Activated CD8-positive, alpha-beta memory T cell treated with anti-CD3 and anti-CD28 coated beads for 48 hours (primary cell): ENCODE results near the gene HS3ST3B1.

Experiments used
- DNase-seq, 3 experiments: peaks; one replicate each; pipeline ENCODE4 v3.0.0-alpha.2; 2020; ENCODE audit warnings: low read depth in 2 of 3, low spot score in 2 of 3

HS3ST3B1 gene

DNA sequence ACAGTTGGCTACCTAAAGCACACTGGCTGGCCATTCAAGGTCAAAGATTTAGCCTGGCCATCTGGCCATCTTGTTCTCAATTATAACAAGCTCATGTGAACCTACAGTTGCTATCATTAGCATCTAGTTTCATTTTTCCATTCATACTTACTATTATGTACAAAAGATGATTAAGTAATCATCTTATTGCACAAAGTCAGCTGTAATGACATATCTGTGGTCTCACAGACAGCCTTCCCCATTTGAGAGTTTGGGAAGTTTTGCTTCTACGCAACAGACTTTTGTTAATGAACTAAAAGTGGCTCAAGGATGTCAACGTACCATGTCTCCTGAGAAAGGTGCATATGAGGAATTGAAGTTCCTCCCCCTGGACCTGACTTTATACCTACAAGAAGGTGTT is 51.3 kb downstream of the HS3ST3B1 start:
- no peak for DNase-seq

DNA sequence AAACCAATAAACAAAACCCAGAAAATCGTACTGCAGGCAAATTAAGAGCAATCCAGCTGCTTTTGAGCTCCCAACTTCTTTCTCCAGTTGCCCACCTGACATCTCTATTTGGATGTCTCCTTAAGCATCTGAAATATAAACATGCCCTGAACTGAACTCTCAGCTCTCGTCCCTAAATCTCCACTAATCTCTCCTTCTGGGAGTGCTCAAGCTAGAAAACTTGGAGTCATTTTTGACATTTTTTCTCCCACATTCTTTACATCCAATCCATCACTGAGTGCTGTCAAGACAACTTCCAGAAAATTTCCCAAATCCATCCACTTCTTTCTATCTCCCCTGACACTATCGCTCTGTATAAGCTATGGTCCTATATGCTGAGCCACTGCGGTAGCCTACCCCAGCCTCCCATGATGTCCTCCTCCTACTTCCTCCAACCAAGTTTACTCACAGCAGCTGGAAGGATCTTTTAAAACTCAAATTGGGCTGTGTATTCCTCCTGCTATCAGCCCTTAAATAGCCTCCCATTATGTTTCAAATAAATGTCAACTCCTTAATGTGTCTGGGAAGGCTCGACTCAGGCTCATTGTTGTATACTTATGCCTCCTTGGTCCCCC is 53.1 kb downstream of the HS3ST3B1 start:
- DNase-seq = no peak

DNA sequence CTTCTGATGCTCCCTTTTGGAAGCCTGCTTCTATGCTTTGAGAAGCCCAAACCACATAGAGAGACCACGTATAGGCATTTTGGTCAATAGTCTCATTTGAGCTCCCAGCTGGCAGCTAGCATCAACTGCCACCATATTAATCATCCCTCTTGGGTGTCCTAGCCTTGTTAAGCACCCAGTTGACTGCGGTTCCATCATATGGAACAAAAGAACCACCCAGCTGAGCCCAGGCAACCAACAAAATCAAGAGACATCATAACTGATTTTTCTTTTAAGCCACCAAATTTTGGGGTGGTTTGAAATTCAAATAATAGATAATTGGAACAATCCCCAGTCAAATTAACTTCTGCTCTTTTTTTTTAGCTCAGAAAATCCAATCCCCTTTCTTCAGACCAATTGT is 53.9 kb downstream of the HS3ST3B1 start:
- DNase-seq = no peak

DNA sequence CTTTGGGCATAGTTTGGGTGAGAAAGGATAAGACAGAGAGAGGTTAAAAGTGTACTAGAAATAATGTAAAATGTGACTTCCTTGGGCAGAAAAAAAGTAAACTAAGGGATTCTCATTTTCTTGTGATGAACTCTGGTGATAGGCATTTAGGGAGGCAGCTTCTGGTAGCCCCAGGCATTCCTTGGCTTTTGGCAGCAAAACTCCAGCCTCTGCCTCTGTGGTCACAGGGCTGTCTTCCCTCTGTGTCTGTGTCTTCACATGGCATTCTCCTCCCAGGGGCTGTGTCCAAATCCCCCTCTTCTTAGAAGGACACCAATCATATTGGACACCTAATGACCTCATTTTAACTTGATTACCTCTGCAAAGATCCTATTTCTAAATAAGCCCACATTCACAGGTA is 54.7 kb downstream of the HS3ST3B1 start:
- DNase-seq = no peak

DNA sequence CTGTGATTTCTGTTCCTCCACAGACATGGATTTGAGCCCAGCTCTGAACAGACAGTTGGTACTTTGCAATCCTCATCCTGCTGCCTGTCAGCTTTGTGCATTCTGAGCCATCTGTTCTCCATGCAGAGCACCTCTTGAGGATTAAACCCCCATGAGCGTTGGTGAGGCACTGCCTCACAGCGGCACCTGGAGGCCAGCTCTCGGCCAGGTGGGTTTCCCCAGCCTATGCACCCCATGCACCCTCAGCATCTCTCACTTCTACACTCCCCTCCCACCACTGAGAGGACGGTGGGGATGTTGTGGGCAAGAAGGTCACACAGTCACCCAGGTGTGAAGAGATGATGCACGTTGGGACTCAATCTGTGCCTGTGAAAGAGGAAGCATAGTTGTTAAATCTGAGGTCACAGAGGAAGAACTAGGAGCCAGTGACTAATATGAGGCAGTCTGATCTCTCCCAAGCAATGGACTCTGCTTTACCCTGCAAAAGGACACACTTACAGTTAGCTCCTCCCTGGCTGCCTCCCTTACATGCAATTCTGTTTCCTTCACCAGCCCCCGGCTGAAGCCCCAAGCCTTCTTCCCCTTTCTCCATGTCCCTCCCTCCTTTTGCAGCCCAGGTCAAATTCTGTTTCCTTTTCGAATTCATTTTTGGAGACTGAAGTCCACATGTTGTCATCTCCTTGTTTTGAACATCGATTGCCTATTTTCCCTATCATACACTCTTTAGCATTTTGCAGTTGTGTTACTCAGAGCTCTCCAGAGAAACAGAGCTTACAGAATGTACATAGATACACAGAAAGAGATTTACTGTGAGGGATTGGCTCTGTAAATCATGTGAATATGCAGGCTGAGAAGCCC is 58.5 kb downstream of the HS3ST3B1 start:
- peak in 2 of 3 experiments; percentile 36 to 46 for DNase-seq

DNA sequence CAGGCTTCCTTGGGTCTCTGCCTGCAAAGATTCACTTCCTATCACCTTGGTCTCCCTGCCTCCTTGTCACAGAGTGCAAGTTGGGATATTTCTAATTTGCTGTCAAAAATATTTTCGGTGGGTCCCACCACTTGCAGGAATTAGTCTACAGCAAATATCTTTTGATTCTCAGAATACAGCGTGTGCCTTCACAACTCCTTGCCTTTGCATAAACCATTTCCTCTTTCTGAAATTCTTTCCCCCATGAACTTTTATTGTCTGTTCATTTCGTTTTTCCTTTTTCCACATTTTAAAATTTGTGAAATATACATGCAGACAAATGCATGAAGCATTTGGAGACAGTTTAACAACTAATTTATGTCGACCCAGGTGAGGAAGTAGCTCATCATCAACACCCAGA is 60.0 kb downstream of the HS3ST3B1 start:
- no peak for DNase-seq

DNA sequence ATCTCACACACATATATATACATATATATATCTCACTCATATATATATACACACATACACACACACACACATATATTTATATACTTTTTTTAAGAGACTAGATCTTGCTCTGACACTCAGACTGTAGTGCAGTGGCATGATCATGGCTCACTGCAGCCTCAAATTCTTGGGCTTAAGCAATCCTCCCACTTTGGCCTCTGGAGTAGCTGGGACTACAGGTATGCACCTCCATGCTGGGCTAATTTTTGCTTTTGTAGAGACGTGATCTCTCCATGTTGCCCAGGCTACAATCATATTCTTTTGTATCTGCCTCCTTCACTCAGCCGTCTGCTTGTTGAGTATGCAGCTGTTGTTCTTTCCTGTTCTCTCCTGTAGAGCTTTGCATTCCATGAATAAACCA is 60.6 kb downstream of the HS3ST3B1 start:
- DNase-seq = no peak

DNA sequence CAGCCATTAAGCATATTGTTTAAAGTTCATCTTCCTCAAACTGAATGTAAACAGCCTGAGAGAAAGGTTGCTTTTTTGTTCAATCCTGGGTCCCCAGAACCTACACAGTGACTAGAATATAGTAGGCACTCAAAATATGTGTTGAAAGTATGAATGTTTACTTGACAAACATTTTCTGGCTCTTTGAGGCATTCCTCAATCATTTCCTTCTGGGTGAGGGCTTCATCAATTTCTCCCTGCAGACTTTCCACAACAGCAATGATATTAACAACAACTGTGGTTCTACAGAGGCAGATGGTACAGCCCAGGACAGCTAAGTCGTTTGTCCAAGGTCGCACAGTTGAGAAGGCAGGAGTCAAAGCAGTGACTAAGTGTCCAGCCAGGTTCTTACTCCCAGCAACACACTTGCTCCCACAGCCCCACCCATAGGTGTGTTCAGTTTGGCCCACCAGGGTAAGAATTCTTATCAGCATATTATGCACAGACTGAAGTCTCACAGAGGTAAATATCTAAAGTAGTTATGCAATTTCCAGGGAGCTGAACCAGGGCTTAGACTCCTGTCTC is 61.1 kb downstream of the HS3ST3B1 start:
- no peak for DNase-seq

DNA sequence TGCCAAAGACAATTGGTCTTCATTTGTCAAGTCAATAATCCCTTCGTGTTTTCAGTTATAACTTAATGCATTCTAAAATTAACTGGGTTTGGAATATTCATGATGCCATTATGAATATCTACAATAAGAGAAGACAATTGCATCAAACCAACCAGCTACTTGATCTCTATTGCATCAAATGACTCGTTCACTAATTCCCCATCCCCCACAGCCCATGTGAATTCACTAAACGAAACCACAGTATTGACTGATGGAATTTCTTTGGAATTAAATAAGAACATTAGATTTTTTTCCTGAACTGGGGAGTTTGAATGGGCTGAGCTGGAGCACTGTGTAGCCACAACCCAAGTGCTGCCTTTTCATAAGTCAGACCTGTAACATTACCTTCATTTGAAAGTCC is 65.3 kb downstream of the HS3ST3B1 start:
- DNase-seq = no peak

DNA sequence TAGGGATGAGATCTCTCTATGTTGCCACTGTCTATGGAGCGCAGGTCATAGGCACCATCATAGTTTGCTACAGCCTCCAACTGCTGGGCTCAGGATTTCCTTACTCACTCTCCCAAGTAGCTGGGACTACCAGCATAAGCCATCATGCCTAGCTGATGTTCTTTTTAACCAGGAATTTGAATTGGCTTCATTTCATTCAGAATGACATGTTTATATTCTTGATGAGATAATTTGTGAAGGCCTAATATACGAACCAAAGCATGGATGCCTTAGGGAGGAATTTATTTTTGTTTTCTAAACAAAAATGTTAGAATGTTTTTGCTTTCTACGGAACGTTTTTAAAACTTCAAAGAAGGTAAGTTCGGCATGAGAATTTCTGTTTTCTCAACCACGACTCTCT is 71.6 kb downstream of the HS3ST3B1 start:
- no peak for DNase-seq

DNA sequence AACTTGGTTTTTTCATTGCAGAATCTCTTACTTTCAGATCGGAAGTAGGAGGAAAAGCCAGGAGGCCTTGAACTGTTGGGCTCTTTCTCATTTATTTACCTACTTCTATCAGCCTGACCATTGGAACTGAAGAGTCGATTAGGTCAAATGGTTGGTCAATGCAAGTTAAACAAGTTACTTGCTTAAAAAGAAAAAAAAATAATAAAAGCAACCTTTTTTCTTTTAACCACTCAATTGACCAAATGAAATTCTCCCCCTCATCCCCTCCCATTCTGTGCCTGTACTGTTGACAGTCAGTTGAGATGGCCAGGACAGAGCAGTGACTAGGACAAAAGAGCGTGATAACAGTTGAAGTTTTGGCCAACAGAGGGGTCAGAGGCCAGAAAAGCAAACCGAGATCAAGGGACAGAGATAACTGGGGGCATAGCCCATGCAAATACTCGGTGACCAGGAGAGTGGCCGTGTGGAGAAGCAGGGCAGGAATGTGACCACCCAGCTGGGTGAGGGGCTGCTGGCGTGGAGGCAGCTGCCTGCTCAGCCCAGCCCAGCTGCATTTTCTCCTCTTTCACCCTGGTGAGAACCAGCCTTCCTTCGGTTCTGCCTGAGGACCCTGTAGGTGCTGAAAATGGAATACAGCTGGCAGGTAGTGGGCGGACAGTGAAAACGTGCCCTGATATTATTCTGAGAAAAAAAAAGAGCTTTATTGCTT is 72.2 kb downstream of the HS3ST3B1 start:
- DNase-seq = no peak

DNA sequence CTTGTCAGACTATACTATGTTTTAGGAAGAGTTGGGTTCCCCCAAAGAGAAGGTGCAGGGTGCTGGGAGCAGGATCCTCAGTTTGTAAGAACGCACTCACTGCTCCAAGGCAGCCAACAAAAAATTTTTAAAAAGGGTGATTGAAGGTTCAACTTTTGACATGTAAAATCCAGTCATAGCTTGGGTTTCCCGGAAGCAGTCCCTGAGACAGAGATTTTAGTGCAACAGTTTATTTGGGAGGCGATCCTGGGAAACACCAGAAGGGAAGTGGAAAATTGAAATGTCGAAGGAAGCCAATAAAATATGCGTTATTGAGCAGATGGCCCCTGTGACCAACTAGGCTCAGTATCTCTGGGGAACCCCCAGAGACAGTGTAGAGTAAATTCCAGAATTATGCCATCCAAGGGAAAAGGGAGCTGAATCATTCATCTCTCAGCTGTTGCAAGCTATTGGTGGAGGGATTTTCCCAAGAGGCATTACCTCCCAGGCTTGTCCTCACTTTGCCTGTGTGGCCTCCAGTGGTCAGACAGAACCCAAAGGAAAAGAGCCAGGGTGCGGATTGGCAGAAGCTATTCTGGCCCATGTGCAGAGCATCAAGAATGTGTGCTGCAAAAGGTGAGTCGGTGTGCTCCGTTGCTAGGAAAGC is 72.9 kb downstream of the HS3ST3B1 start:
- no peak for DNase-seq

DNA sequence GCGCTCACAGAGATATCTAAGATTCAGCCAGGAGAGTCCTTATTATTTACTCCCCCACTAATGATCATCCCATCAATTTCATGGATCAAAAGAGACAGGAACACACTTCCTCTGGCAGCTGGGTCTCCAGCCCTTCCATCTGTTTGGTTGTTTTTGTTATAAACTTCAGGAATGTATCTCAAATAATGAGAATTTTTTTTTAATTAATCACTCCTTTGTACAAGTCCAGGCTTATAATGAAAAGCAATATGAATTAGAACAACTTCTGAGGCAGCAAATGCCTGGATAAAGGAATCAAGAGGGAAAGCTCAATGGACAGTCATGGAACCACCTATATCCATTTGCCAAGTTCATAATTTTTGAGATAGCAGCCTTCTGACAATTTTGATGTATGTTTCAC is 73.4 kb downstream of the HS3ST3B1 start:
- DNase-seq = no peak

DNA sequence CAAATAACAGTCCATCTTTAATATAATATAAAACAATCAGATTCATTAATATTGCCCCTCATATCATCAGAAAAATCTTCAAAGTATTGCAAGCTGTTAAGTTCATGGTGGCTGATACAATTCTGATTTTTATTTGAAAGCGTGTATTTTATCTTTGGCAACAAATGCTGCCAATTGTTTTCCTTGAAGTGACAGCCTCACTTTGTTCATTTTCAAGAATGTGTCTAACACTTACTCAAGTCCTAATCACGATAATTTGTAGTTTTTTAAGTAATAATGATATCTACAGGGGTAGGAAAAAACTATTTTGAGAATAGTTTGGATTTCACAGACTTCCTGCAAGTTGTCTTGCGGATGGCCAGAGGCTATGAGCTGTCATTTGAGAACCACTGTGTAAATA is 75.8 kb downstream of the HS3ST3B1 start:
- DNase-seq = no peak

DNA sequence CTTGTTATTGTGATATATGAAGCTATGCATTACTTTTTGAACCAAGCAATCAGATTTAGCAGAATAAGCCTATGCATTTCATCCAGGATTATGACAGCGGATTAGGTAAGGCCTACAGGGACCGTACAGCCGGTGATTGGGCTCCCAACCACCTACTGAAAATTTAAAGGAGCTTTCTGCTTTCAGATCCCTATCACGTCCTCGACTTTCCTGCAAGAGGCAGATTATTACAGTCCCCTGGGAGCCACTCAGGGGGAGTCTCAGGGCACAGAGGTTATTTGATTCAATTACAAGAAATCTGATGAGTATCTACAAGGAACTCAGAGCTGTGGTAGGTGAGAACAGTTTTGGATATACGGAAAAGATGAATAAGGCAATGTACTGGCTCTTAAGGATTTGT is 80.7 kb downstream of the HS3ST3B1 start:
- DNase-seq = no peak

DNA sequence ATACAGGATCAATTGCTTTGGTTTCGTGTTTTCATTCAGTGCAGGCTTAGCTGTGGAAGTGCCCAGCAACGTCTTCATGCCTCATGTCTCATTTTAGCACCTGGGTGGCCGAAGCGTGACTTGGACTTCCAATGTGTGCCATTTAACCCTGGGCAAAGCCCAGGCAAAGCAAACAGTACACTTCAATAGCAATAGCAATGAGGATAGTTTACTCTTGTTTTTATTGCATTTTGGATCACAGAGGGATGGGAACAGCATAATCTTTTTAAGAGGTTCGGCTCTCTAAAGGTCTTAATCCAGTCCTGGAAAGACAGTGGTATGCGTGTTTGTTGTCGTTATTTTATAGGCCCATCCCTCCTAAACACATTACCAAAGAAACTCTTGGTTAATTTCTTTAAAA is 86.2 kb downstream of the HS3ST3B1 start:
- no peak for DNase-seq

DNA sequence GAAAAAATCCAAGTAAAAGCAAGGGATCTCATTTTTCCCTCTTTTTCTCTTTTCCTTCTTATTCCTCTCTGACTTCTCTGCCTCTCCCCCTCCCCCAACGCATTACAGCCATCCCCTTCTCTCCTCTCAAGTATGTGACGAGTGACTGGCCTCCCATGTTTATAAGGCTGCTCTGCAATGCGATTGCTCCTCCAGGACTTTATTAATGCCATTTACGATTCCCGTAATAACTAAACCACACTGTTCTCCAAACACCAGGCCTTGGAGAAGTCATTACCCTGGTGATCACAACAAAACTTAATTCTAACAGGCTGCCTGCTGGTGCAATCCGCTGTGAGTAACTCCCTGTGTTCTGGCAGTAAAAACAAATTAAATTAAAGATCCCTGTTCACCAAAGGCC is 88.8 kb downstream of the HS3ST3B1 start:
- DNase-seq = no peak

DNA sequence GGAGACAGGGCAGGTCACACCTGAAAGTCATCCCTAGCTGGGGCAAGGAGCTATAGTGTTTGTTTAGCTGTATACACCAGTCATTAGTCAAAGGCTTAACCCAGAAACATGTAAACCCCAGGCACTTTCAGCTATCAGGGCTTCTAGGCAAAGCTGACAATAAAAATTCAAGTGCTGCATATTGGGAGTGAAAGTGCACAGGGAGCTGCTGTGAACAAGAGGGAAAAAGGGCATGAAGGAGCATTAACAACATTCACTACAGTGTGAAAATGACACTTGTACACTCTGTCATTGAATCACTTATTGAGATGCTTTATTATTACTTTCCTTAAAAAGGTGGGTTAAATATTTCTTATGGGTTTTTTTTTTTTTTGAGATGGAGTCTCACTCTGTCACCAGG is 92.8 kb downstream of the HS3ST3B1 start:
- DNase-seq = no peak

DNA sequence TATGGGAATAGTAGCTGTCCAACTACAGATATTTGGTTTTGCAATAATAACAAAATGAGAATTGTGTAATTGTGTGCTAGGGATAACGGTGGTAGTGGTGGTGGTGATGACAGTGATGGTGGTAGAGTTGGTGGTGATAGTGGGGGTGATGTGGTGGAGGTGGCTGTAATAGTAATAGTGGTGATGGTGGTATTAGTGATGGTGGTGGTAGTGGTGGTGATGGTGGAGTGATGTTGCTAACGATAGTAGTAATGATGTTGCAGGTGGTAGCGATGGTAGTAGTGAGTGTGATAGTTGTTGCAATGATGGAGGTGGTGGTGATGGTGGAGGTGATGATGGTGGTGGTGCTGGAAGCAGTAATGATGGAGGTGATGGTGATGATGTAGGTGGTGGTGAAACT is 94.4 kb downstream of the HS3ST3B1 start:
- no peak for DNase-seq

DNA sequence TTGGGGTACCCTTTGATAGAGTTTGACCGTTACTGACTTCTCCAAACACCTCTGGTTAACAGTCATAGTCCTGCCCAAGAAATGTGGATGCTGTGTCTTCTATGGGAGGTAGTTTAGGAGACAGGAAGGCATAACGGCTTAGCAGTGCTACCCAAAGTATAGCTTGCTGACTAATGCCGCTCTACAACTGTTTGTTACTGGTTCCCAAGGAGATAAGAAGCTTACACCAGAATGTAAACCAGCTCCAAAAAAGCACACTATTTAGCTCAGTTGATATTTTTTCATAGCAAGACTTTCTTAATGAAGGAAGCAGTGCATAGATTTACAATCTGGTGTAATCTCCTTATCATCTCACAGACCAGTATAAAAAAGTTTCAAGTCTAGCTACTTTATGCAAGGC is 95.7 kb downstream of the HS3ST3B1 start:
- DNase-seq = no peak

DNA sequence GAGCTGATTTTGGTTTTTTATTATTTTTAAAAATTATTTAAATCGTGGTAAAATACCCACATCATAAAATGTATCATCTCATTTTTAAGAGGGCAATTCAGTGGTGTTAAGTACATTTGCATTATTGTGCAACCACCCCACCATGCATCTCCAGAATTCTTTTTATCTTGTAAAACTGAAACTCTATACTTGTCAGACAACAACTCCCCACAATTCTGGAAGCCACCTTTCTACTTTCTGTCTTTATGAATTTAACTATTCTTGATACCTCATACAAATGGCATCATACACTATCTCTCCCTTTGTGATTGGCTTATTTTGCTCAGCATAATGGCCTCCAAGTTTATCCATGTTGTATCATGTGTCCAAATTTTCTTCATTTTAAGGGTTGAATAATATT is 97.9 kb downstream of the HS3ST3B1 start:
- DNase-seq = no peak
